HepG2 (cell line): ENCODE measurements around the gene ADGRG1. TPM values are rescaled to one million over a fixed set of nuclear protein-coding genes. Genes with fewer than 3 reads are reported as not detected.
A peak's percentile ranks its signal among the peaks of the same experiment; 100 is the strongest.

Experiments used
- ATAC-seq: fragments of 200-7000 bp; cut with Tn5 transposase; 3 replicates; pipeline ENCODE4 v1.9.1; 2020; ENCODE audit warnings: mild to moderate bottlenecking, moderate library complexity
- BruUV-seq: library from RNA; stranded (reverse); fragments of 400-500 nt; replicated peaks from 2 replicates; lab custom pipeline; 2021; lab: Mats Ljungman, UMichigan
- CTCF ChIA-PET: fragments of 300-600 bp; formaldehyde crosslinking; extraction: SDS; loops from one replicate; lab custom pipeline; 2021; ENCODE audit warnings: low total read pairs, inconsistent platforms, low intra/inter-chr PET ratio; lab: Yijun Ruan, JAX
- POLR2A ChIA-PET: fragments of 350-600 bp; sonication (Branson Sonifier 250); formaldehyde crosslinking; loops from one replicate; lab custom pipeline; 2020; ENCODE audit warnings: antibody characterized with exemption, inconsistent platforms; lab: Yijun Ruan, JAX
- DNase-seq: peaks from one replicate; pipeline ENCODE4 v3.0.0-alpha.2; 2015; ENCODE audit warnings: low spot score
- FAIRE-seq: peaks from 3 replicates; lab custom pipeline; 2011; peaks lifted over from hg19 to GRCh38; lab: Jason Lieb, UNC
- H2AFZ ChIP-seq: one replicate; pipeline ENCODE4 v1.6.1; 2011; ENCODE audit warnings: low read length, inconsistent platforms
- H3K27ac ChIP-seq: fragments of 300-600 bp; 3 replicates; pipeline ENCODE4 v1.8.0; 2011; ENCODE audit warnings: mixed run types, mild to moderate bottlenecking, mixed read lengths, low read length, inconsistent platforms; ENCODE audit not compliant: insufficient read depth; ENCODE audit errors: extremely low read length
- H3K27me3 ChIP-seq, 2 experiments: fragments of 200-600 bp in 1 of 2; 2 replicates in 1 of 2; 3 replicates in 1 of 2; pipeline versions ENCODE4 v1.6.0 to v1.8.0; 2011; ENCODE audit warnings: low read length in 2 of 2, mild to moderate bottlenecking in 2 of 2, moderate library complexity in 2 of 2, inconsistent platforms in 1 of 2; ENCODE audit not compliant: insufficient read depth in 2 of 2, control insufficient read depth in 1 of 2
- H3K36me3 ChIP-seq, 2 experiments: fragments of 200-600 bp in 1 of 2; replicated peaks in 1 of 2; 2 replicates in 1 of 2; 3 replicates in 1 of 2; pipeline versions ENCODE4 v1.5.1 to v1.8.0; 2011; ENCODE audit warnings: low read length in 2 of 2, inconsistent platforms in 1 of 2; ENCODE audit not compliant: insufficient read depth in 2 of 2, control insufficient read depth in 1 of 2
- H3K4me1 ChIP-seq: 2 replicates; pipeline ENCODE4 v1.5.1; 2012; ENCODE audit warnings: low read length, inconsistent platforms; ENCODE audit not compliant: insufficient read depth
- H3K4me2 ChIP-seq: 2 replicates; pipeline ENCODE4 v1.6.0; 2011; ENCODE audit warnings: low read depth, low read length, inconsistent platforms
- H3K4me3 ChIP-seq, 3 experiments: fragments of 200-600 bp in 1 of 3; sonication (generic), shearing (Covaris generic) in 1 of 3; replicated peaks in 1 of 3; 2 replicates each; pipeline ENCODE4 v1.5.1; 2011 to 2016; ENCODE audit warnings: low read length in 3 of 3, inconsistent platforms in 2 of 3, low read depth in 2 of 3, mild to moderate bottlenecking in 2 of 3, control low read depth in 1 of 3, mixed read lengths in 1 of 3; ENCODE audit not compliant: insufficient read depth in 1 of 3
- H3K79me2 ChIP-seq: one replicate; pipeline ENCODE4 v1.6.1; 2011; ENCODE audit warnings: low read length, inconsistent platforms; ENCODE audit not compliant: insufficient read depth
- H3K9ac ChIP-seq: 2 replicates; pipeline ENCODE4 v1.6.0; 2011; ENCODE audit warnings: mild to moderate bottlenecking, low read depth, low read length, inconsistent platforms; ENCODE audit not compliant: insufficient read depth
- H3K9me3 ChIP-seq: 2 replicates; pipeline ENCODE4 v1.5.1; 2012; ENCODE audit warnings: mild to moderate bottlenecking, low read length
- H4K20me1 ChIP-seq: 2 replicates; pipeline ENCODE4 v1.6.0; 2011; ENCODE audit warnings: inconsistent platforms, mild to moderate bottlenecking, low read length, moderate library complexity; ENCODE audit not compliant: insufficient read depth
- CEBPB ChIP-seq: IDR thresholded peaks from 2 replicates; pipeline ENCODE4 v1.6.1; 2011; ENCODE audit warnings: low read depth, low read length, improper control_type of control experiment, borderline replicate concordance
- DNMT1 ChIP-seq: sonication (generic); formaldehyde crosslinking; IDR thresholded peaks from 2 replicates; pipeline ENCODE4 v1.5.1; 2020; ENCODE audit warnings: mild to moderate bottlenecking, missing genetic modification reagents
- KAT8 ChIP-seq: IDR thresholded peaks from 2 replicates; pipeline ENCODE4 v1.6.1; 2016; ENCODE audit warnings: missing genetic modification reagents, missing compliant biosample characterization
- MATR3 ChIP-seq: sonication (generic); formaldehyde crosslinking; IDR thresholded peaks from 2 replicates; pipeline ENCODE4 v1.4.0; 2020; ENCODE audit warnings: missing genetic modification reagents
- MAZ ChIP-seq, 2 experiments: sonication (generic) in 1 of 2; formaldehyde crosslinking in 1 of 2; IDR thresholded peaks; 2 replicates each; pipeline versions ENCODE4 v1.5.0 to v1.6.1; 2012 to 2020; ENCODE audit warnings: low read depth in 2 of 2, mild to moderate bottlenecking in 2 of 2, borderline replicate concordance in 1 of 2, improper control_type of control experiment in 1 of 2, low read length in 1 of 2, missing genetic modification reagents in 1 of 2, moderate library complexity in 1 of 2
- NFE2L1 ChIP-seq: sonication (generic); formaldehyde crosslinking; IDR thresholded peaks from 2 replicates; pipeline ENCODE4 v1.4.0; 2020; ENCODE audit warnings: missing genetic modification reagents, mild to moderate bottlenecking, borderline replicate concordance
- SMARCE1 ChIP-seq: fragments of 450-650 bp; IDR thresholded peaks from 2 replicates; pipeline ENCODE4 v1.6.1; 2017; ENCODE audit warnings: borderline replicate concordance
- STAG1 ChIP-seq: sonication (generic); formaldehyde crosslinking; IDR thresholded peaks from 2 replicates; pipeline ENCODE4 v1.4.0; 2020; ENCODE audit warnings: missing genetic modification reagents
- ZKSCAN5 ChIP-seq: sonication (generic); formaldehyde crosslinking; IDR thresholded peaks from 2 replicates; pipeline ENCODE4 v1.5.1; 2020; ENCODE audit warnings: mild to moderate bottlenecking, missing genetic modification reagents
- ZMAT3 ChIP-seq: sonication (generic); formaldehyde crosslinking; conservative IDR thresholded peaks from 2 replicates; pipeline ENCODE4 v1.7.0; 2021; ENCODE audit warnings: missing genetic modification reagents
- ZNF24 ChIP-seq: fragments of 450-650 bp; IDR thresholded peaks from 2 replicates; pipeline ENCODE4 v1.6.1; 2017; ENCODE audit warnings: antibody characterized with exemption, mild to moderate bottlenecking
- ZNF343 ChIP-seq: sonication (generic); formaldehyde crosslinking; IDR thresholded peaks from 2 replicates; pipeline ENCODE4 v1.4.0; 2020; ENCODE audit warnings: mild to moderate bottlenecking, missing genetic modification reagents
- ZNF577 ChIP-seq: sonication (generic); formaldehyde crosslinking; IDR thresholded peaks from 2 replicates; pipeline ENCODE4 v1.4.0; 2020; ENCODE audit warnings: mild to moderate bottlenecking, low read depth, missing genetic modification reagents, borderline replicate concordance
- ZNF768 ChIP-seq: sonication (generic); formaldehyde crosslinking; IDR thresholded peaks from 2 replicates; pipeline ENCODE4 v1.4.0; 2020; ENCODE audit warnings: missing genetic modification reagents
- WGBS: methylation state at CpG from one replicate; pipeline ENCODE4 v1.1.6; 2017; ENCODE audit warnings: low lambda C conversion rate; 5-methylcytosine and 5-hydroxymethylcytosine counted together
- in situ Hi-C: cut with HindIII; loops from 2 replicates; pipeline ENCODE4 v1.10.0; 2017; ENCODE audit warnings: low pct_unique_long_range_greater_than_20kb; ENCODE audit not compliant: extremely low pct_ligation_motif_present
- intact Hi-C: fragments of 100-400 bp; cut with micrococcal nuclease; formaldehyde crosslinking; loops from one replicate; pipeline ENCODE4 v1.10.0; 2022; ENCODE audit not compliant: unreplicated experiment
- polyA plus RNA-seq, 8 experiments: library from polyadenylated mRNA; depleted of rRNA in 3 of 8; stranded (reverse) in 7 of 8; unstranded in 1 of 8; fragments of >200 nt; fragmentation: Illumina TruSeq in 4 of 8; extraction: Trizol in 4 of 8; gene quantifications; 2 replicates each; pipeline versions ENCODE4 v1.2.1 to v1.2.3, GENCODE V29; 2011 to 2016; ENCODE audit warnings: low read depth in 4 of 8, missing spikeins in 1 of 8, mixed read lengths in 1 of 8; ENCODE audit not compliant: insufficient read depth in 1 of 8
- total RNA-seq, 5 experiments: library from RNA; depleted of rRNA; stranded (reverse); fragments of >200 nt; fragmentation: Illumina TruSeq; extraction: Trizol; gene quantifications; 2 replicates each; pipeline ENCODE4 v1.2.3, GENCODE V29; 2016; ENCODE audit warnings: low read depth in 1 of 5
- TF ChIP-seq, protein P1 (sequence below): sonication (generic); formaldehyde crosslinking; IDR thresholded peaks from 2 replicates; pipeline ENCODE4 v1.5.0; 2020; ENCODE audit warnings: mild to moderate bottlenecking, missing genetic modification reagents, borderline replicate concordance
- TF ChIP-seq, protein P2 (sequence below): sonication (generic); formaldehyde crosslinking; IDR thresholded peaks from 2 replicates; pipeline ENCODE4 v1.8.0; 2022; ENCODE audit warnings: missing genetic modification reagents, mild to moderate bottlenecking, borderline replicate concordance
- TF ChIP-seq, protein P3 (sequence below): sonication (generic); formaldehyde crosslinking; conservative IDR thresholded peaks from 2 replicates; pipeline ENCODE4 v1.4.0; 2020; ENCODE audit warnings: mild to moderate bottlenecking, missing genetic modification reagents, moderate library complexity

ADGRG1 gene
- total and polyA plus RNA-seq, 2 of the 13 experiments (the other 11 are each of a cell fraction or from before 2014, with no cell fraction given): 2.7 to 5.9 TPM

DNA sequence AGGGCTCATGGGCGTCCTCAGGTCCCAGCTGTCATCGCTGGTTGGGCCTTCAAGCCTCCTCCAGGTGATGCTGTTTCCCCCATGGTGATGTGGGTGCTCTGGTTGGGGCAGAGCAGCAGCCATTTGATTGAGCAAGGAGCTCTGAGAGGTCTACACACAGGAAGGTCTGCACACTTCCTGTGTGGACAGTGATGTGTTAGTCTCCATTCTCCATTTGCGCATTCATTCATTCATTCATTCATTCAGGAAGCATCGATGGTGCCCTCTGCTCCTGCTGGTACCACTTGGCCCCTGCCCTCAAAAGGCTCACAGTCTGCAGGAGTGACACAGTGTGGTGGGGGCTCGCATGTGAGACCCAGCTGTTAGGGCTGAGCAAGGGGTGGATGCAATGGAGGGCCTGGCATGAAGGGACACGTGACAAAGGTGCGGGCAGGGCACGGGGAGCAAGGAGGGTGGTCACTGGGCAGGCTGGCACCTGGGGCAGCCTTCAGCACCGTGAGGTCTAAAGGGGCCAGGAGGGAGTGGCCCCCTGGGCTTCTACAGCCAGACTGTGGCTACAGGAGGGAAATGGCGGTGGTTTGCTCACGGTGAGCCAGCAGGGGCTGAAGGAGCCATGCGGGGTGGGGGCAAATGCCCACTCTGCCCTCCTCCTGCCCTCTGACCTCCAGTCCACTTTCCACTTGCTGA lies 41.2 kb downstream of the ADGRG1 start:
- Histone ChIP-seq H3K79me2 (no peaks in the 10 kb centered on the region), H2AFZ (no peak overlapping the region), H3K9ac (no peak overlapping the region), H4K20me1 (no peaks in the 10 kb centered on the region), H3K9me3 (no peaks in the 10 kb centered on the region), H3K4me2 (peak overlapping the region; percentile 80; the same call in 1 of the 2 replicates), H3K4me1 (peaks cover 69% of the 10 kb centered on the region), H3K36me3 (no peaks in the 10 kb centered on the region), H3K4me3 (no peak overlapping the region), H3K27ac (no peak overlapping the region), H3K27me3 (no peaks in the 10 kb centered on the region)
- ChIA-PET CTCF (interaction anchor here (2.6 kb wide), 1 partner anchor 21 kb away, joined by 14 read pairs; no protein-coding TSS in a partner anchor), POLR2A (interaction anchor here (1.0 kb wide), 1 partner anchor 207 kb away, joined by 3 read pairs; the partner anchor contains the start of gene POLR2C)
- WGBS: 88% methylated on average over 12 of the region's 12 CpGs
- no TSS peak for BruUV-seq
- FAIRE-seq (no peak), DNase-seq (no peak), ATAC-seq (no peak)
- in situ Hi-C loops: loop anchor here (5.0 kb wide), 1 partner anchor 48 kb away; no protein-coding TSS in a partner anchor
- intact Hi-C loops: no loop called here
- TF ChIP-seq ZNF768 (CRISPR knock-in tag) (0 out of 2 replicates have a peak, but pooled peaks have one; percentile 7), CEBPB (no peak), KAT8 (no peak), DNMT1 (CRISPR knock-in tag) (0 out of 2 replicates have a peak, but pooled peaks have one; percentile 53), NFE2L1 (CRISPR knock-in tag) (0 out of 2 replicates have a peak, but pooled peaks have one; percentile 30), ZKSCAN5 (CRISPR knock-in tag) (no peak), MATR3 (CRISPR knock-in tag) (no peak), ZNF343 (CRISPR knock-in tag) (no peak), SMARCE1 (no peak), ZNF577 (CRISPR knock-in tag) (no peak), MAZ (IDR thresholded peaks at IDR 0.05; ENCODE audit: borderline replicate concordance, low read depth, low read length) (no peak), MAZ (CRISPR knock-in tag; IDR thresholded peaks at IDR 0.05; ENCODE audit: low read depth) (no peak), ZMAT3 (CRISPR knock-in tag) (no peak), STAG1 (peak; percentile 46), ZNF24 (peak; percentile 72; the same call in 1 of the 2 replicates)
- TF ChIP-seq, protein P1, sequence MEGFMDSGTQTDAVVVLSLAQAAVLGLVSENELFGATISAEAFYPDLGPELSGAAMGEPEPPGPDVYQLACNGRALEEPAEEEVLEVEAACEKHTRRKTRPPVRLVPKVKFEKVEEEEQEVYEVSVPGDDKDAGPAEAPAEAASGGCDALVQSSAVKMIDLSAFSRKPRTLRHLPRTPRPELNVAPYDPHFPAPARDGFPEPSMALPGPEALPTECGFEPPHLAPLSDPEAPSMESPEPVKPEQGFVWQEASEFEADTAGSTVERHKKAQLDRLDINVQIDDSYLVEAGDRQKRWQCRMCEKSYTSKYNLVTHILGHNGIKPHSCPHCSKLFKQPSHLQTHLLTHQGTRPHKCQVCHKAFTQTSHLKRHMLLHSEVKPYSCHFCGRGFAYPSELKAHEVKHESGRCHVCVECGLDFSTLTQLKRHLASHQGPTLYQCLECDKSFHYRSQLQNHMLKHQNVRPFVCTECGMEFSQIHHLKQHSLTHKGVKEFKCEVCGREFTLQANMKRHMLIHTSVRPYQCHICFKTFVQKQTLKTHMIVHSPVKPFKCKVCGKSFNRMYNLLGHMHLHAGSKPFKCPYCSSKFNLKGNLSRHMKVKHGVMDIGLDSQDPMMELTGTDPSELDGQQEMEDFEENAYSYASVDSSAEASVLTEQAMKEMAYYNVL (CRISPR knock-in tag): no peak
- TF ChIP-seq, protein P2, sequence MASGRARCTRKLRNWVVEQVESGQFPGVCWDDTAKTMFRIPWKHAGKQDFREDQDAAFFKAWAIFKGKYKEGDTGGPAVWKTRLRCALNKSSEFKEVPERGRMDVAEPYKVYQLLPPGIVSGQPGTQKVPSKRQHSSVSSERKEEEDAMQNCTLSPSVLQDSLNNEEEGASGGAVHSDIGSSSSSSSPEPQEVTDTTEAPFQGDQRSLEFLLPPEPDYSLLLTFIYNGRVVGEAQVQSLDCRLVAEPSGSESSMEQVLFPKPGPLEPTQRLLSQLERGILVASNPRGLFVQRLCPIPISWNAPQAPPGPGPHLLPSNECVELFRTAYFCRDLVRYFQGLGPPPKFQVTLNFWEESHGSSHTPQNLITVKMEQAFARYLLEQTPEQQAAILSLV (CRISPR knock-in tag): 0 out of 2 replicates have a peak, but pooled peaks have one; percentile 22
- TF ChIP-seq, protein P3, sequence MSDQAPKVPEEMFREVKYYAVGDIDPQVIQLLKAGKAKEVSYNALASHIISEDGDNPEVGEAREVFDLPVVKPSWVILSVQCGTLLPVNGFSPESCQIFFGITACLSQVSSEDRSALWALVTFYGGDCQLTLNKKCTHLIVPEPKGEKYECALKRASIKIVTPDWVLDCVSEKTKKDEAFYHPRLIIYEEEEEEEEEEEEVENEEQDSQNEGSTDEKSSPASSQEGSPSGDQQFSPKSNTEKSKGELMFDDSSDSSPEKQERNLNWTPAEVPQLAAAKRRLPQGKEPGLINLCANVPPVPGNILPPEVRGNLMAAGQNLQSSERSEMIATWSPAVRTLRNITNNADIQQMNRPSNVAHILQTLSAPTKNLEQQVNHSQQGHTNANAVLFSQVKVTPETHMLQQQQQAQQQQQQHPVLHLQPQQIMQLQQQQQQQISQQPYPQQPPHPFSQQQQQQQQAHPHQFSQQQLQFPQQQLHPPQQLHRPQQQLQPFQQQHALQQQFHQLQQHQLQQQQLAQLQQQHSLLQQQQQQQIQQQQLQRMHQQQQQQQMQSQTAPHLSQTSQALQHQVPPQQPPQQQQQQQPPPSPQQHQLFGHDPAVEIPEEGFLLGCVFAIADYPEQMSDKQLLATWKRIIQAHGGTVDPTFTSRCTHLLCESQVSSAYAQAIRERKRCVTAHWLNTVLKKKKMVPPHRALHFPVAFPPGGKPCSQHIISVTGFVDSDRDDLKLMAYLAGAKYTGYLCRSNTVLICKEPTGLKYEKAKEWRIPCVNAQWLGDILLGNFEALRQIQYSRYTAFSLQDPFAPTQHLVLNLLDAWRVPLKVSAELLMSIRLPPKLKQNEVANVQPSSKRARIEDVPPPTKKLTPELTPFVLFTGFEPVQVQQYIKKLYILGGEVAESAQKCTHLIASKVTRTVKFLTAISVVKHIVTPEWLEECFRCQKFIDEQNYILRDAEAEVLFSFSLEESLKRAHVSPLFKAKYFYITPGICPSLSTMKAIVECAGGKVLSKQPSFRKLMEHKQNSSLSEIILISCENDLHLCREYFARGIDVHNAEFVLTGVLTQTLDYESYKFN (CRISPR knock-in tag): no peak
